Mesenchymal stem cell (in vitro differentiated cells and primary cell): Measurements from ENCODE around the gene LHFPL2.

Experiments used
- DNase-seq: peaks from one replicate; pipeline ENCODE4 v3.0.0-alpha.2; 2013
- H2AFZ ChIP-seq: one replicate; pipeline ENCODE4 v1.6.1; 2013; ENCODE audit warnings: low read depth, mild to moderate bottlenecking, control low read depth, inconsistent platforms, low read length, moderate library complexity
- H2AK5ac ChIP-seq: 2 replicates; pipeline ENCODE4 v1.6.1; 2013; ENCODE audit warnings: low read length, moderate library complexity, mild to moderate bottlenecking, inconsistent platforms; ENCODE audit not compliant: severe bottlenecking
- H2BK120ac ChIP-seq: one replicate; pipeline ENCODE4 v1.6.1; 2013; ENCODE audit warnings: low read depth, mild to moderate bottlenecking, inconsistent platforms, low read length, moderate library complexity
- H2BK12ac ChIP-seq, 2 experiments: one replicate each; pipeline ENCODE4 v1.6.1; 2013; ENCODE audit warnings: inconsistent platforms in 2 of 2, low read length in 2 of 2, mild to moderate bottlenecking in 2 of 2, moderate library complexity in 2 of 2, control low read depth in 1 of 2
- H2BK15ac ChIP-seq: one replicate; pipeline ENCODE4 v1.6.1; 2013; ENCODE audit warnings: mild to moderate bottlenecking, low read depth, inconsistent platforms; ENCODE audit not compliant: poor library complexity, severe bottlenecking
- H2BK5ac ChIP-seq: 2 replicates; pipeline ENCODE4 v1.6.1; 2013; ENCODE audit warnings: low read depth, mild to moderate bottlenecking, low read length, control low read depth, inconsistent platforms; ENCODE audit not compliant: poor library complexity, severe bottlenecking
- H3K14ac ChIP-seq, 2 experiments: one replicate each; pipeline ENCODE4 v1.6.1; 2013; ENCODE audit warnings: inconsistent platforms in 2 of 2, low read length in 2 of 2, control low read depth in 1 of 2, mild to moderate bottlenecking in 1 of 2, moderate library complexity in 1 of 2
- H3K18ac ChIP-seq, 2 experiments: one replicate each; pipeline ENCODE4 v1.6.1; 2013; ENCODE audit warnings: inconsistent platforms in 2 of 2, low read length in 2 of 2, control low read depth in 1 of 2, low read depth in 1 of 2, mild to moderate bottlenecking in 1 of 2
- H3K23ac ChIP-seq, 2 experiments: one replicate each; pipeline ENCODE4 v1.6.1; 2013; ENCODE audit warnings: inconsistent platforms in 2 of 2, low read length in 2 of 2, mild to moderate bottlenecking in 2 of 2, moderate library complexity in 2 of 2, control low read depth in 1 of 2
- H3K27ac ChIP-seq: 2 replicates; pipeline ENCODE4 v1.5.1; 2013; ENCODE audit warnings: mild to moderate bottlenecking, moderate library complexity, low read length, control low read depth, inconsistent platforms; ENCODE audit not compliant: poor library complexity, severe bottlenecking
- H3K27me3 ChIP-seq, 2 experiments: 2 replicates each; pipeline versions ENCODE4 v1.6.1 to v1.7.0; 2013; ENCODE audit warnings: low read length in 2 of 2, mild to moderate bottlenecking in 2 of 2, moderate library complexity in 2 of 2, control low read depth in 1 of 2, inconsistent platforms in 1 of 2; ENCODE audit not compliant: control insufficient read depth in 1 of 2, insufficient read depth in 1 of 2
- H3K36me3 ChIP-seq, 2 experiments: 2 replicates each; pipeline versions ENCODE4 v1.6.1 to v1.7.0; 2013; ENCODE audit warnings: low read length in 2 of 2, control low read depth in 1 of 2, inconsistent platforms in 1 of 2, low read depth in 1 of 2, mild to moderate bottlenecking in 1 of 2; ENCODE audit not compliant: insufficient read depth in 2 of 2, control insufficient read depth in 1 of 2
- H3K4ac ChIP-seq, 2 experiments: one replicate each; pipeline ENCODE4 v1.6.1; 2013; ENCODE audit warnings: inconsistent platforms in 2 of 2, low read length in 2 of 2, mild to moderate bottlenecking in 2 of 2, moderate library complexity in 2 of 2, control low read depth in 1 of 2, low read depth in 1 of 2
- H3K4me1 ChIP-seq: 2 replicates; pipeline ENCODE4 v1.6.1; 2013; ENCODE audit warnings: low read depth, low read length, control low read depth; ENCODE audit not compliant: control insufficient read depth, insufficient read depth
- H3K4me2 ChIP-seq: 2 replicates; pipeline ENCODE4 v1.6.1; 2013; ENCODE audit warnings: low read length, mild to moderate bottlenecking, inconsistent platforms; ENCODE audit not compliant: poor library complexity, severe bottlenecking
- H3K4me3 ChIP-seq, 2 experiments: 2 replicates each; pipeline versions ENCODE4 v1.5.1 to v1.7.0; 2013; ENCODE audit warnings: low read length in 2 of 2, mild to moderate bottlenecking in 2 of 2, control low read depth in 1 of 2, low read depth in 1 of 2; ENCODE audit not compliant: insufficient read depth in 1 of 2
- H3K79me1 ChIP-seq: replicated peaks from 2 replicates; pipeline ENCODE4 v1.6.1; 2013; ENCODE audit warnings: mild to moderate bottlenecking, control low read depth, low read length, inconsistent platforms; ENCODE audit not compliant: poor library complexity, severe bottlenecking
- H3K9ac ChIP-seq: 2 replicates; pipeline ENCODE4 v1.7.0; 2013; ENCODE audit warnings: mild to moderate bottlenecking, low read length, moderate library complexity
- H3K9me3 ChIP-seq: 2 replicates; pipeline ENCODE4 v1.7.0; 2013; ENCODE audit warnings: mild to moderate bottlenecking, low read length; ENCODE audit not compliant: control insufficient read depth
- H4K8ac ChIP-seq: one replicate; pipeline ENCODE4 v1.6.1; 2013; ENCODE audit warnings: inconsistent platforms, mild to moderate bottlenecking, low read length, moderate library complexity
- H4K91ac ChIP-seq: one replicate; pipeline ENCODE4 v1.6.1; 2013; ENCODE audit warnings: mild to moderate bottlenecking, low read length, inconsistent platforms
- WGBS: methylation state at CpG from one replicate; pipeline ENCODE4 v1.1.7; 2013; ENCODE audit warnings: mixed read lengths; 5-methylcytosine and 5-hydroxymethylcytosine counted together

Gene LHFPL2

DNA sequence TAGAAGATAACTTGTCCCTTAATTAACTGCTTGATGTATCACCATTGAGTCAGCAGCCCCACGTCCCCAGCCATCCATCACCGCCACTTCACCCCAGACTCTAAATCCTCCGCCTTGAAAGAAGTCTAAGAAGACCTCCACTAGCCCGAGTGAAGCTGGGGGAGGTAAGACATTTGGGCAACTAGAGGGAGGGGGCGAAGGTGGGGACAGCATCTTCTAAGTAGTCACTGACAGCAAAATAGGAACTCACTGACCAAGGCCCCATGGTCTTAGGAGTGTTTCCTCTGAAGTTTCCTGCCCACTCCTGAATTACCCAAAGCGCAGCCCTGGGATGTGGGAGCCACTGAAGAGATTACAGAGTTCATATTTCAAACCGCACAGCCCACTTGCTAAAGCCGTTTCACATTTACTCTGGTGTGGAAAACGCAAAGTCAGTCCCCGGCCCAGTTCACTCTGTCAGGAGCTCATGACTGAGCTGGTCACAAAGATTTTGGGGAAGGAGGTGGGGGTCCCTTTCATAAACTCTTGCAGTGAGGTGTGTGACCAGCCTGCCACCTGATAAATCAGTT lies 107.4 kb downstream of the LHFPL2 start:
- no peak overlapping the region for H2BK15ac ChIP-seq
- no peak for DNase-seq
- no peaks in the 10 kb centered on the region for H3K9me3 ChIP-seq
- H2AK5ac ChIP-seq: no peak overlapping the region
- no peaks in the 10 kb centered on the region for H3K27me3 ChIP-seq
- H3K4me1 ChIP-seq: peaks cover 6% of the 10 kb centered on the region
- no peak overlapping the region for H4K8ac ChIP-seq
- no peak overlapping the region for H2BK5ac ChIP-seq
- no peaks in the 10 kb centered on the region for H3K36me3 ChIP-seq
- peak overlapping the region; percentile 13 for H3K9ac ChIP-seq
- H3K79me1 ChIP-seq: peaks cover 16% of the 10 kb centered on the region
- H2BK12ac ChIP-seq: peak overlapping the region in 1 of 2 experiments; percentile 42
- no peak overlapping the region for H3K4me3 ChIP-seq
- peak overlapping the region in 1 of 2 experiments; percentile 27 for H3K4ac ChIP-seq
- no peak overlapping the region for H3K18ac ChIP-seq
- WGBS: 88% methylated on average over 8 of the region's 10 CpGs
- no peak overlapping the region for H3K4me2 ChIP-seq
- H2AFZ ChIP-seq: no peak overlapping the region
- no peak overlapping the region for H3K14ac ChIP-seq
- H3K23ac ChIP-seq: no peak overlapping the region
- no peak overlapping the region for H3K27ac ChIP-seq
- H2BK120ac ChIP-seq: peak overlapping the region; percentile 39
- H4K91ac ChIP-seq: no peak overlapping the region

DNA sequence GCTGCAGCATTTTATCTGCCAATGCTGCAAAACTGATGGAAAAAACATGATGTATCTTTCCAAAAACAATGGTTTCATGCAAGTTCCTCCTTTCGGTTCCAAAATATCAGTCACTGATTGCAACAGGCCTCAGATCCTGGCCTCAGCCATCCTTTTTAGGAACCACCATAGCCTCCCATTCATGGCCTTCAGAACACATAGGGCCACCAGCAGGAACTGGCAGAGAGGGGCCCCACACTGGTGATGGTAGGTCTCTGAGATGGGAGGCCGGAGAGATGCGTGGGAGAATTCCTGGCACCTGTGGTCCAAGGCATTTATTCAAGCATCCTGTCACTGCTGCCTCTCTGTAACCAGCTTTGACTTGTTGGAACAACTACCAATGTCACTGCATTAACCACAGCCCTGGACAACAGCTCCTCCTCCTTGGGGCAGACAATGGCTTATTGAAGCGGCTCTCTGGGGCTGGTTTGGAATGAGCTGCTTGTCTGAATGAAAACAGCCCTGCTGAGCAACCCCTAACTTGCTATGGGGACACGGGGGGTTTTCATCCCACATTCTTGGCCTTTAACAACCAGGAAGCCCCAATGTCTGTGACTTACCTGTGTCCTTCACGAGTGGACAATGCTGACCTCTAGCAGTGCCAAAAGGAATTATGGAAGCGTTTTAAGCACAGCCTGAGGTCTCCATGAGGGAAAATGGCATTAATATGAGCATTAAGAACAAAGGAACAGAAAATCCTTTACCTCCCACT lies 108.1 kb downstream of the LHFPL2 start:
- Histone ChIP-seq H3K36me3 (no peaks in the 10 kb centered on the region), H2BK120ac (no peak overlapping the region), H4K91ac (no peak overlapping the region), H3K14ac (no peak overlapping the region), H4K8ac (no peak overlapping the region), H3K9ac (peak overlapping the region; percentile 37), H3K27ac (no peak overlapping the region), H3K4me1 (peaks cover 7% of the 10 kb centered on the region), H3K4me2 (no peak overlapping the region), H3K23ac (no peak overlapping the region), H2BK12ac (no peak overlapping the region), H3K18ac (no peak overlapping the region), H2AK5ac (no peak overlapping the region), H2AFZ (no peak overlapping the region), H3K4ac (no peak overlapping the region), H3K27me3 (no peaks in the 10 kb centered on the region), H3K4me3 (no peak overlapping the region), H3K9me3 (no peaks in the 10 kb centered on the region), H2BK15ac (no peak overlapping the region), H3K79me1 (peaks cover 22% of the 10 kb centered on the region), H2BK5ac (no peak overlapping the region)
- DNase-seq: no peak
- WGBS: 92% methylated on average over 7 of the region's 7 CpGs

DNA sequence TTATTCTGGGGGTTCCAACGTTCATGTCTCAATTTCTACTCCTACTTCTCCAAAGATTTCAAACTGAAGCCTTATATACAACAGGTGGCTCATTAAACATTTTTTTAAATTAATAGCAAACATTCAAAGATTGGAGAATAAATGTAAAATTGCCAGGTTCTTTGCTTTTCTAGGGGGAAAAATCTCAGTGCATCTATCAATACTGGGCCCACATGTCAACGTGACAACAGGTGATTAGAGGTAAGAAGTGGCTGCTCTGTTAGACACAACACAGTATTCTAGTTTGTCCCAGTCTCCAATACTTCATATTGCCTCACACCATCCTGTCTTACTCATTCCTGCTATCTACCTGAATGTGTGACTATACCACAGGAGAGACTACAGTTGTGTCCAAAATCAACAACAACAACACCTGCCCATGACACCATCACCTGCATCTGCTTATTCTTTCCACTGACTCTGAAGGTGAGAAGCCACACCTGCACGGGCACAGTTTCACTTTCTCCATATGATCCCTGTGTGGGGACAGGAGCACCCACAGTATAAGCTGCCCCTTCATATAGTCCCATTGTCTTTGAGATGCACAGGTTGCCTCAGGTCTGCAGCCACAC lies 110.2 kb downstream of the LHFPL2 start:
- no peaks in the 10 kb centered on the region for H3K27me3 ChIP-seq
- H3K36me3 ChIP-seq: no peaks in the 10 kb centered on the region
- H4K91ac ChIP-seq: no peak overlapping the region
- no peak overlapping the region for H2BK5ac ChIP-seq
- H3K79me1 ChIP-seq: peaks cover 27% of the 10 kb centered on the region
- H3K4me2 ChIP-seq: no peak overlapping the region
- H4K8ac ChIP-seq: no peak overlapping the region
- H3K9ac ChIP-seq: peak overlapping the region; percentile 7
- no peaks in the 10 kb centered on the region for H3K9me3 ChIP-seq
- H2BK15ac ChIP-seq: no peak overlapping the region
- H3K4me3 ChIP-seq: no peak overlapping the region
- peaks cover 15% of the 10 kb centered on the region for H3K4me1 ChIP-seq
- DNase-seq: no peak
- H2AFZ ChIP-seq: no peak overlapping the region
- no peak overlapping the region for H3K27ac ChIP-seq
- H2BK12ac ChIP-seq: peak overlapping the region in 1 of 2 experiments; percentile 29
- H3K14ac ChIP-seq: no peak overlapping the region
- H3K18ac ChIP-seq: no peak overlapping the region
- no peak overlapping the region for H3K23ac ChIP-seq
- no peak overlapping the region for H2BK120ac ChIP-seq
- 94% methylated on average over 3 of the region's 3 CpGs for WGBS
- H3K4ac ChIP-seq: no peak overlapping the region
- H2AK5ac ChIP-seq: no peak overlapping the region

GRCh38 chr5:78537821-78538220 lies 110.8 kb downstream of the LHFPL2 start:
- H3K4me3 ChIP-seq: no peak overlapping the region
- peaks cover 25% of the 10 kb centered on the region for H3K79me1 ChIP-seq
- WGBS: 66% methylated on average over 5 of the region's 5 CpGs

More at GRCh38 chr5:78537821-78538220, 110.8 kb downstream of the LHFPL2 start:
- no peak overlapping the region for H2AFZ ChIP-seq
- no peak overlapping the region for H3K23ac ChIP-seq
- H3K27ac ChIP-seq: no peak overlapping the region
- no peak overlapping the region for H3K18ac ChIP-seq
- H2BK15ac ChIP-seq: no peak overlapping the region
- H2BK12ac ChIP-seq: peak overlapping the region in 1 of 2 experiments; percentile 29
- H3K9ac ChIP-seq: peak overlapping the region; percentile 54
- H2AK5ac ChIP-seq: no peak overlapping the region
- no peaks in the 10 kb centered on the region for H3K27me3 ChIP-seq
- peak; percentile 68 for DNase-seq
- H3K9me3 ChIP-seq: no peaks in the 10 kb centered on the region
- no peak overlapping the region for H3K4ac ChIP-seq
- H3K14ac ChIP-seq: no peak overlapping the region
- no peak overlapping the region for H2BK120ac ChIP-seq
- H3K4me2 ChIP-seq: no peak overlapping the region
- no peak overlapping the region for H4K8ac ChIP-seq
- H2BK5ac ChIP-seq: no peak overlapping the region
- H3K36me3 ChIP-seq: no peaks in the 10 kb centered on the region
- H4K91ac ChIP-seq: no peak overlapping the region
- H3K4me1 ChIP-seq: peaks cover 15% of the 10 kb centered on the region
